ENCODE measurements around the gene CSRNP3. TPM values are rescaled to one million over a fixed set of nuclear protein-coding genes. Genes with fewer than 3 reads are reported as not detected.

The CSRNP3 gene
- total RNA-seq, 2 donors from 2014 or later, result 1.8 to 2.7 TPM

- H3K4me1 ChIP-seq (ENCODE audit: control insufficient read depth in 1 of 2, low read depth in 2 of 2), result no peaks in the 10 kb centered on the region
- no peak overlapping the region for H3K27ac ChIP-seq
- DNase-seq (ENCODE audit: low spot score), result no peak
- TF ChIP-seq CTCF (IDR thresholded peaks at IDR 0.05), result no peak
- H3K36me3 ChIP-seq, result no peaks in the 10 kb centered on the region
- H3K9me3 ChIP-seq, result peaks cover 3% of the 10 kb centered on the region
- ATAC-seq (ENCODE audit: insufficient number of reproducible peaks, low FRiP score, low read depth), result no peak
- H3K27me3 ChIP-seq (replicated peaks; ENCODE audit: insufficient read depth), result no peaks in the 10 kb centered on the region
- H3K4me3 ChIP-seq, result no peak overlapping the region
Measured at GRCh38 chr2:165452327-165452726, 17.2 kb upstream of the CSRNP3 start.

DNA sequence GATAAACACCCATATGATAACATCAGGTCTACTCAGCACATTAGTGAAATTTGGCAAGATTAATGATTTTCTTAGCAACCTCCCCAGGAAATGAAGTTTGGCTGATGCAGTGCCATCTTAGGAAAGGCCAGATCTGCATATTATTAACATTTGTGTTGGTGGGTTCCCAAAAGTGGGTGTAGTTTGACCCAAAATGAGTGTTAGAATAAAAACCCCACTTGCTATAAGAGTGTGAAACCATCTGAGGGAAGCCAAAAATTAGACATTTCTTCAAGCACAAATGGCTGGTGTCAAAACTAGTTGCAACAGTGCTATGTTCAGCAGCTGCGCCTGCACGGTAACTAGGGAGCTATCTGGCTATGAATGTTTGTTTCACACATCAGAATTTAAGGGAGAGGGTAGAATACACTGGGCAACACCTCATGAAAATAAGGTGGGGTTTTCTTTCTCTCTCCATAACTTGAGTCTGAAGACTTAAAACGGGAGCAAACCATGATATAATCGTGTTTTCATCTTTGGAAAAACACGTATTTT is 15.9 kb upstream of the CSRNP3 start:
- H3K27ac ChIP-seq, result no peak overlapping the region
- no peak for TF ChIP-seq CTCF (IDR thresholded peaks at IDR 0.05)
- no peak for ATAC-seq (ENCODE audit: insufficient number of reproducible peaks, low FRiP score, low read depth)

GRCh38 chr2:165454905-165455304 is 14.6 kb upstream of the CSRNP3 start:
- TF ChIP-seq CTCF (IDR thresholded peaks at IDR 0.05), result no peak
- Histone ChIP-seq H3K27ac (no peak overlapping the region), H3K36me3 (no peaks in the 10 kb centered on the region), H3K4me3 (no peak overlapping the region), H3K9me3 (peaks cover 3% of the 10 kb centered on the region), H3K27me3 (replicated peaks; ENCODE audit: insufficient read depth) (no peaks in the 10 kb centered on the region), H3K4me1 (ENCODE audit: control insufficient read depth in 1 of 2, low read depth in 2 of 2) (no peaks in the 10 kb centered on the region)
- DNase-seq (ENCODE audit: low spot score) (no peak), ATAC-seq (ENCODE audit: insufficient number of reproducible peaks, low FRiP score, low read depth) (no peak)

More for the DNA sequence above, 15.9 kb upstream of the CSRNP3 start:
- Histone ChIP-seq H3K4me1 (ENCODE audit: control insufficient read depth in 1 of 2, low read depth in 2 of 2) (no peaks in the 10 kb centered on the region), H3K27me3 (replicated peaks; ENCODE audit: insufficient read depth) (no peaks in the 10 kb centered on the region), H3K4me3 (no peak overlapping the region), H3K36me3 (no peaks in the 10 kb centered on the region), H3K9me3 (peaks cover 3% of the 10 kb centered on the region)
- no peak for DNase-seq (ENCODE audit: low spot score)

GRCh38 chr2:165456027-165456426 is 13.5 kb upstream of the CSRNP3 start:
- no peak for TF ChIP-seq CTCF (IDR thresholded peaks at IDR 0.05)
- Histone ChIP-seq H3K27ac (no peak overlapping the region), H3K4me1 (ENCODE audit: control insufficient read depth in 1 of 2, low read depth in 2 of 2) (no peaks in the 10 kb centered on the region), H3K9me3 (peaks cover 3% of the 10 kb centered on the region), H3K27me3 (replicated peaks; ENCODE audit: insufficient read depth) (no peaks in the 10 kb centered on the region), H3K4me3 (no peak overlapping the region), H3K36me3 (no peaks in the 10 kb centered on the region)
- DNase-seq (ENCODE audit: low spot score) (no peak), ATAC-seq (ENCODE audit: insufficient number of reproducible peaks, low FRiP score, low read depth) (no peak)

DNA sequence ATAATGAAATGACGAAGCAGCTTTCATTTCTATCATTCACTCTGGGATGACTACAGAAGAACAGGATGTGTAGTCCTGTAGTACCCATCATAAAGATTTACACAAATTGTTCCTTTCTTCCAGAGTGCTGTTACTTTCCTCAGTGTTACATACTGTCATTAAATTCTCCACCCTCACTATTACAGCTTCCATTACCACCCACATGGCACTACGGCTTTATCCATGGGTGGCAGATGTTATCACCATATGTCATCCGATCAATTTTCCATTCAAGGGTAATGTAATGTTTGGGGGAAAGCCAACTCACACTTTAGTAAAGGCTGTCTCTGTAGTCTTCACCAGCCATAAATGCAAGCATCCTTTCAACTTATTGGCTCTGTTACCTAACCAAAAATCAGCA is 7.1 kb upstream of the CSRNP3 start:
- H3K4me3 ChIP-seq, result no peak overlapping the region

More for the DNA sequence above, 7.1 kb upstream of the CSRNP3 start:
- Histone ChIP-seq H3K36me3 (no peaks in the 10 kb centered on the region), H3K27me3 (replicated peaks; ENCODE audit: insufficient read depth) (no peaks in the 10 kb centered on the region), H3K4me1 (ENCODE audit: control insufficient read depth in 1 of 2, low read depth in 2 of 2) (no peaks in the 10 kb centered on the region), H3K9me3 (no peaks in the 10 kb centered on the region), H3K27ac (no peak overlapping the region)
- ATAC-seq (ENCODE audit: insufficient number of reproducible peaks, low FRiP score, low read depth) (no peak), DNase-seq (ENCODE audit: low spot score) (no peak)
- no peak for TF ChIP-seq CTCF (IDR thresholded peaks at IDR 0.05)

Data from thoracic aorta (tissue), 2 donors.